Measurements from ENCODE around the gene ATXN7L1. TPM values are rescaled to one million over a fixed set of nuclear protein-coding genes. Genes with fewer than 3 reads are reported as not detected.

ATXN7L1 gene
- total and polyA plus RNA-seq, 2 donors (not counting 1 experiment from before 2014, with no cell fraction given) = 7.1 to 40.6 TPM

- Histone ChIP-seq H3K36me3 (replicated peaks in 1 of 2; ENCODE audit: control extremely low read depth in 1 of 2, control insufficient read depth in 1 of 2, extremely low read depth in 1 of 2, insufficient read depth in 2 of 2, low read length in 1 of 2) (no peaks in the 10 kb centered on the region), H3K4me3 (ENCODE audit: control extremely low read depth in 1 of 5, extremely low read depth in 1 of 5, insufficient read depth in 1 of 5, low read depth in 2 of 5, low read length in 4 of 5) (no peak overlapping the region), H3K27me3 (replicated peaks in 1 of 4; ENCODE audit: control extremely low read depth in 1 of 4, control insufficient read depth in 3 of 4, insufficient read depth in 4 of 4, low read length in 3 of 4) (no peaks in the 10 kb centered on the region), H4K20me1 (ENCODE audit: control insufficient read depth, insufficient read depth, low read length, poor library complexity, severe bottlenecking) (no peaks in the 10 kb centered on the region), H3K4me1 (ENCODE audit: control insufficient read depth in 2 of 2, insufficient read depth in 2 of 2, low read length in 2 of 2) (no peaks in the 10 kb centered on the region), H3K9me3 (ENCODE audit: control extremely low read depth in 1 of 3, control insufficient read depth in 2 of 3, insufficient read depth in 1 of 3, low read length in 2 of 3) (no peaks in the 10 kb centered on the region), H3K9ac (ENCODE audit: low read length) (no peak overlapping the region), H3K79me2 (ENCODE audit: control insufficient read depth, insufficient read depth, low read length) (no peaks in the 10 kb centered on the region), H3K27ac (ENCODE audit: low read length in 2 of 2) (no peak overlapping the region), H2AFZ (ENCODE audit: insufficient read depth, low read depth, low read length, poor library complexity, severe bottlenecking) (no peak overlapping the region), H3K4me2 (replicated peaks; ENCODE audit: low read depth, low read length, poor library complexity, severe bottlenecking) (no peak overlapping the region)
- no peaks in the 10 kb centered on the region for H3K9me3 Mint-ChIP-seq (ENCODE audit: insufficient read depth)
- POLR2A ChIA-PET = no interaction called here
- intact Hi-C loops (cut with micrococcal nuclease) = no loop called here
- no peaks in the 10 kb centered on the region for H3K27me3 Mint-ChIP-seq
- DNase-seq (no peak), ATAC-seq (ENCODE audit: low read depth) (no peak)
- TF ChIP-seq, protein P1, sequence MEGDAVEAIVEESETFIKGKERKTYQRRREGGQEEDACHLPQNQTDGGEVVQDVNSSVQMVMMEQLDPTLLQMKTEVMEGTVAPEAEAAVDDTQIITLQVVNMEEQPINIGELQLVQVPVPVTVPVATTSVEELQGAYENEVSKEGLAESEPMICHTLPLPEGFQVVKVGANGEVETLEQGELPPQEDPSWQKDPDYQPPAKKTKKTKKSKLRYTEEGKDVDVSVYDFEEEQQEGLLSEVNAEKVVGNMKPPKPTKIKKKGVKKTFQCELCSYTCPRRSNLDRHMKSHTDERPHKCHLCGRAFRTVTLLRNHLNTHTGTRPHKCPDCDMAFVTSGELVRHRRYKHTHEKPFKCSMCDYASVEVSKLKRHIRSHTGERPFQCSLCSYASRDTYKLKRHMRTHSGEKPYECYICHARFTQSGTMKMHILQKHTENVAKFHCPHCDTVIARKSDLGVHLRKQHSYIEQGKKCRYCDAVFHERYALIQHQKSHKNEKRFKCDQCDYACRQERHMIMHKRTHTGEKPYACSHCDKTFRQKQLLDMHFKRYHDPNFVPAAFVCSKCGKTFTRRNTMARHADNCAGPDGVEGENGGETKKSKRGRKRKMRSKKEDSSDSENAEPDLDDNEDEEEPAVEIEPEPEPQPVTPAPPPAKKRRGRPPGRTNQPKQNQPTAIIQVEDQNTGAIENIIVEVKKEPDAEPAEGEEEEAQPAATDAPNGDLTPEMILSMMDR (IDR thresholded peaks at IDR 0.05) = no peak
- no peak for TF ChIP-seq EZH2 (IDR thresholded peaks at IDR 0.05; ENCODE audit: borderline replicate concordance, insufficient read depth, low read depth, low read length, poor library complexity, severe bottlenecking)
- H3K4me3 Mint-ChIP-seq = no peak overlapping the region
- no peak overlapping the region for H3K27ac Mint-ChIP-seq
- 100% methylated on average over 5 of the region's 10 CpGs for WGBS (ENCODE audit: insufficient coverage)
- H3K4me1 Mint-ChIP-seq = no peaks in the 10 kb centered on the region
- CTCF ChIA-PET = no interaction called here
These were observed 10.1 kb downstream of the ATXN7L1 start for GRCh38 chr7:105866102-105866801.

DNA sequence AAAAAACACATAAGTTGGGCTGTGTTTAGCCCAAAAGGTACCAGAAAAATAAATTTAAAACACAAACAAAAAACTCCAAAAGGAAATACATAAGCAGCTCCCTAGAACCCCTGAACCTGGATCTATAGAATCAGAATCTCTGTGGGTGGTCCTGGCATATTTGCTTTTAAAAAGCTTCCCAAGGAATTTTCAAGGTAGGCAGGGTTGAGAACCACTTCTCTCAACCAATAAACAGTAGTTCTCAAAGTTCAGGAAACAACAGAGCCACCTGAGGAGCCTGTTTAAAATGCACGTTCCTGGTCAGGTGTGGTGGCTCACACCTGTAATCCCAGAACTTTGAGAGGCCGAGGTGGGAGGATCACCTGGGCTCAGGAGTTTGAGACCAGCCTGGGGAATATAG lies 12.5 kb downstream of the ATXN7L1 start:
- intact Hi-C loops (cut with micrococcal nuclease) = no loop called here
- Histone ChIP-seq H3K9ac (ENCODE audit: low read length) (no peak overlapping the region), H3K4me3 (ENCODE audit: control extremely low read depth in 1 of 5, extremely low read depth in 1 of 5, insufficient read depth in 1 of 5, low read depth in 2 of 5, low read length in 4 of 5) (no peak overlapping the region), H3K4me1 (ENCODE audit: control insufficient read depth in 2 of 2, insufficient read depth in 2 of 2, low read length in 2 of 2) (no peaks in the 10 kb centered on the region), H3K4me2 (replicated peaks; ENCODE audit: low read depth, low read length, poor library complexity, severe bottlenecking) (no peak overlapping the region), H3K27me3 (replicated peaks in 1 of 4; ENCODE audit: control extremely low read depth in 1 of 4, control insufficient read depth in 3 of 4, insufficient read depth in 4 of 4, low read length in 3 of 4) (no peaks in the 10 kb centered on the region), H2AFZ (ENCODE audit: insufficient read depth, low read depth, low read length, poor library complexity, severe bottlenecking) (no peak overlapping the region), H3K36me3 (replicated peaks in 1 of 2; ENCODE audit: control extremely low read depth in 1 of 2, control insufficient read depth in 1 of 2, extremely low read depth in 1 of 2, insufficient read depth in 2 of 2, low read length in 1 of 2) (no peaks in the 10 kb centered on the region), H4K20me1 (ENCODE audit: control insufficient read depth, insufficient read depth, low read length, poor library complexity, severe bottlenecking) (no peaks in the 10 kb centered on the region), H3K79me2 (ENCODE audit: control insufficient read depth, insufficient read depth, low read length) (no peaks in the 10 kb centered on the region), H3K27ac (ENCODE audit: low read length in 2 of 2) (no peak overlapping the region), H3K9me3 (ENCODE audit: control extremely low read depth in 1 of 3, control insufficient read depth in 2 of 3, insufficient read depth in 1 of 3, low read length in 2 of 3) (no peaks in the 10 kb centered on the region)
- DNase-seq (no peak), ATAC-seq (ENCODE audit: low read depth) (no peak)
- no peak for TF ChIP-seq EZH2 (IDR thresholded peaks at IDR 0.05; ENCODE audit: borderline replicate concordance, insufficient read depth, low read depth, low read length, poor library complexity, severe bottlenecking)
- TF ChIP-seq, protein P1 (IDR thresholded peaks at IDR 0.05) = no peak
- CTCF ChIA-PET = interaction anchor here (0.6 kb wide), 1 partner anchor 13 kb away, joined by 4 read pairs; no protein-coding TSS in a partner anchor
- WGBS (ENCODE audit: insufficient coverage) = 100% methylated on average over 2 of the region's 2 CpGs
- H3K27ac Mint-ChIP-seq = no peak overlapping the region
- peaks cover 4% of the 10 kb centered on the region for H3K27me3 Mint-ChIP-seq
- no peaks in the 10 kb centered on the region for H3K9me3 Mint-ChIP-seq (ENCODE audit: insufficient read depth)
- no peak overlapping the region for H3K4me3 Mint-ChIP-seq
- POLR2A ChIA-PET = no interaction called here
- H3K4me1 Mint-ChIP-seq = no peaks in the 10 kb centered on the region
